PFSK-1 (cell line): ENCODE data around the gene POLG.

Experiments used
- FOXP2 ChIP-seq: optimal IDR thresholded peaks from 2 replicates; pipeline ENCODE3; 2011; ENCODE audit warnings: borderline replicate concordance, control low read depth, inconsistent platforms; ENCODE audit not compliant: insufficient read depth; ENCODE audit errors: extremely low read length, extremely low read depth
- POLR2AphosphoS5 ChIP-seq: IDR thresholded peaks from 2 replicates; pipeline ENCODE4 v1.6.1; 2012; ENCODE audit warnings: low read depth, mild to moderate bottlenecking, control low read depth, low read length, moderate library complexity
- SIN3A ChIP-seq: IDR thresholded peaks from 2 replicates; pipeline ENCODE4 v1.6.1; 2012; ENCODE audit warnings: mild to moderate bottlenecking, low read length, moderate library complexity, borderline replicate concordance; ENCODE audit not compliant: insufficient read depth
- TAF1 ChIP-seq: IDR thresholded peaks from 2 replicates; pipeline ENCODE4 v1.6.1; 2012; ENCODE audit warnings: low read length, control low read depth, borderline replicate concordance; ENCODE audit not compliant: insufficient read depth
- TF ChIP-seq, protein P1 (sequence below), 2 experiments: IDR thresholded peaks; 2 replicates each; pipeline versions ENCODE4 v1.6.1 to v1.8.0; 2011 to 2012; ENCODE audit warnings: low read depth in 2 of 2, low read length in 2 of 2, control low read depth in 1 of 2, inconsistent platforms in 1 of 2, mild to moderate bottlenecking in 1 of 2, moderate library complexity in 1 of 2; ENCODE audit not compliant: insufficient read depth in 1 of 2

Gene POLG

DNA sequence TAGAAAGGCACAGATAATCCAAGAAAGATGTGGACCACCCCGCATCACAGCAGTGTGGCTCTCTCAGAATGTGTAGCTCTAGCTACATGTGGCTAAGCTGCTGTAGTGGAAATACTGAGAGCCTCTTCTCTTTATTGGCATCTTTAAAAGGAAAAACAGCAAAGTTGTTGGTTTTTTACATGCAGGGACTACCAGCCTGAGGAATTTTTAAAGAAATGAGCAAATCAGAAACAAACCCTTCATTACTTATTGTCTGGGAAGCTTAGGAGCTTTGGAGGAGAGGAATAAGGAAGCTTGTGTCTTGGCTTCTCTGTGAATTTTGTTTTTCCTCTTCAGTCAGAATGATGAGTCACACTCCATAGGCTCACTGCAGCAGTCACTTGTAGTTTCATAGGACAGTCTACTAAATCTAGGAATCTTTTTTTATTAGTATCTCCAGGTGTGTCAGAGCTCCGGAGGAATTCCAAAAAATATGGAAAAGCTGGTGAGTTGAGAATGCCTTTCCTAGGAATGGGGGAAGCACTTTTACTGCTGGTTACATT is 27.5 kb downstream of the POLG start:
- TF ChIP-seq POLR2AphosphoS5: no peak
- no peak for TF ChIP-seq TAF1

DNA sequence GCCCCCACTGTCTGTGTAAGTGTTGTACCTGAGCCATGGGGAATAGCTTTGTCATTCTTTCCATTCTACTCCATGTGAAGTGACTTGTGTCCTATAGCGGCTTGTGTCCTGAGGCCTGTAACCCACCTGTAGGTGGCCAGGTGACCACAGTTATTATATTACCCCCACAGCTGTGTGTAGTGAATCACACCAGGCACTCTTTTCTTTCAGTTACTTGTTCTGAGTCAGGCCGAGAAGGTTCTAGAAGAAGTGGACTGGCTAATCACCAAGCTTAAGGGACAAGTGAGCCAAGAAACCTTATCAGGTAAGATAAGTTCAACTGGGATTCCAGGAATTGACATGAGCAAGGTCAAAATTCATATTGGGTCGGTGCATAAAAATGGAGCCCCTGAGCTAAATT is 29.2 kb downstream of the POLG start:
- no peak for TF ChIP-seq SIN3A
- TF ChIP-seq TAF1: no peak
- no peak for TF ChIP-seq FOXP2
- TF ChIP-seq POLR2AphosphoS5: no peak

DNA sequence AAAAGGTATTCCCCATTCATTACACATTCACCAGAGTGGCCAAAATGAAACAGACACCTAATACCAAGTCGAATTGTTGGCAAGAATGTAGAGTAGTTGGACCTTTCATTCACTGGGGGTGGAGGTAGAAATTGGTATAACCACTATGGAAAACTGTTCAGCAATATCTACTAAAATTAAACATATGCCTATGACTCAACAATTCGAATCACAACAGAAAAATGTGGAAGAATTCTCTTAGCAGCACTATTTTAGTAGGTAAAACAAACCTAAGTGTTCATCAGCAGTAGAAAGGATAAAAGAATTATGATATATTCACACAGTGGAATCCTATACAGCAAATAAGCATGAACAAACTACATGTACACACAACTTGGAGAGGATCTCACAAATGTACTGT is 30.6 kb downstream of the POLG start:
- no peak for TF ChIP-seq POLR2AphosphoS5
- TF ChIP-seq TAF1: no peak
- TF ChIP-seq, protein P1, sequence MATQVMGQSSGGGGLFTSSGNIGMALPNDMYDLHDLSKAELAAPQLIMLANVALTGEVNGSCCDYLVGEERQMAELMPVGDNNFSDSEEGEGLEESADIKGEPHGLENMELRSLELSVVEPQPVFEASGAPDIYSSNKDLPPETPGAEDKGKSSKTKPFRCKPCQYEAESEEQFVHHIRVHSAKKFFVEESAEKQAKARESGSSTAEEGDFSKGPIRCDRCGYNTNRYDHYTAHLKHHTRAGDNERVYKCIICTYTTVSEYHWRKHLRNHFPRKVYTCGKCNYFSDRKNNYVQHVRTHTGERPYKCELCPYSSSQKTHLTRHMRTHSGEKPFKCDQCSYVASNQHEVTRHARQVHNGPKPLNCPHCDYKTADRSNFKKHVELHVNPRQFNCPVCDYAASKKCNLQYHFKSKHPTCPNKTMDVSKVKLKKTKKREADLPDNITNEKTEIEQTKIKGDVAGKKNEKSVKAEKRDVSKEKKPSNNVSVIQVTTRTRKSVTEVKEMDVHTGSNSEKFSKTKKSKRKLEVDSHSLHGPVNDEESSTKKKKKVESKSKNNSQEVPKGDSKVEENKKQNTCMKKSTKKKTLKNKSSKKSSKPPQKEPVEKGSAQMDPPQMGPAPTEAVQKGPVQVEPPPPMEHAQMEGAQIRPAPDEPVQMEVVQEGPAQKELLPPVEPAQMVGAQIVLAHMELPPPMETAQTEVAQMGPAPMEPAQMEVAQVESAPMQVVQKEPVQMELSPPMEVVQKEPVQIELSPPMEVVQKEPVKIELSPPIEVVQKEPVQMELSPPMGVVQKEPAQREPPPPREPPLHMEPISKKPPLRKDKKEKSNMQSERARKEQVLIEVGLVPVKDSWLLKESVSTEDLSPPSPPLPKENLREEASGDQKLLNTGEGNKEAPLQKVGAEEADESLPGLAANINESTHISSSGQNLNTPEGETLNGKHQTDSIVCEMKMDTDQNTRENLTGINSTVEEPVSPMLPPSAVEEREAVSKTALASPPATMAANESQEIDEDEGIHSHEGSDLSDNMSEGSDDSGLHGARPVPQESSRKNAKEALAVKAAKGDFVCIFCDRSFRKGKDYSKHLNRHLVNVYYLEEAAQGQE (IDR thresholded peaks at IDR 0.05; ENCODE audit: insufficient read depth in 1 of 2, low read depth in 2 of 2, low read length in 2 of 2): no peak
- TF ChIP-seq SIN3A: no peak
- TF ChIP-seq FOXP2: no peak

DNA sequence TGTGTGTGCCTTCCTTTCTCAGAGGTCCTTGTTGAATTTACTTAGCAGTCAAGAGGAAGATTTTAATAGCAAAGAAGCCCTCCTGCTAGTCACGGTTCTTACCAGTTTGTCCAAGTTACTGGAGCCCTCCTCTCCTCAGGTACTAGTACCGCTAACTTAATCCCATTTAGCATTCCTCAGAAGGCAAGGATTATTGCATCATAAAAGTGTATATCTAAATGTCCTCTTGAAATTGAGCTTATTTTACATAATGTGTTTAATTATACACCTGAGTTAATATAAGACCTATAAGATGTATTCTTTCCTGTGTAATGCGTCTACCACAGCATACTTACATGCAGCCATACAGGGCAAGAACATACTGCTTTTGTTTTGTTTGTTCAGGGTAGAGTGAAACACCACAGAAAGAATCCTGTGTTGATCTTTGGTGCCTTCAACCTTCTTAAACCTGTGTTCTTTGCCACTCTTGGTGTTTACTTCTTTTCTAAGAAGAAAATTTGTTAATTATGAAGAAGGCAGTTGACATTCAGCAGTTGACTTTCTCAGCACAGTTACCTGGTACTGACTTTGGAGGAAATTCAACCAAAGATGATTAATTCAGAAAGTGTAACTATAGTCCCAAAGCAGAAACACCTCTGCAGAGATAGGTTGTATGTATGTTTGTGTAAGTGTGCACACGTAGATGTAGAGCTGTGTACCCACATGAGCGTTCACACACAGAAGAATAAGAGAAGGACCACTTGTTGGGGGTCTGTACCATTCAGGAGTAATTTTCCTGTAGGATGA is 33.1 kb downstream of the POLG start:
- TF ChIP-seq FOXP2: no peak
- TF ChIP-seq SIN3A: no peak
- no peak for TF ChIP-seq POLR2AphosphoS5
- TF ChIP-seq, protein P1 (IDR thresholded peaks at IDR 0.05; ENCODE audit: insufficient read depth in 1 of 2, low read depth in 2 of 2, low read length in 2 of 2): no peak

DNA sequence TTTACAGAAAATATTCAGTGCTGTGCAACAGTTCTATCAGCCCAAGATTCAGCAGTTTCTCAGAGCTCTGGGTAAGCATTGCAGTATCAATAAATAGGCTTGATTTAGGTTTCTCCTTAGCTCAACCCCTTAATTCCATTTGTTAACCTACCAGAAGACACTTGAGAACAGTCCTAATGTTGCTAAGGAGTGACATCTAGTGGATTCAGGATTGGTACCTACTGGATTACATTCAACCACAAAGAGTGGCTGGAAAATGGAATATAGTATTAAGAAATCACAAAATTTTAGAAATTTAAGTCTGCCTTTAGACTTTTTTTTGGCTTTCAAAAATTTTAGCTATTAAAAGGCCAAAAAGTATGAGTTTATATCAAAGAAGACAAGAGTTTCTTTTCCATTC is 34.7 kb downstream of the POLG start:
- TF ChIP-seq, protein P1 (IDR thresholded peaks at IDR 0.05; ENCODE audit: insufficient read depth in 1 of 2, low read depth in 2 of 2, low read length in 2 of 2): no peak
- TF ChIP-seq POLR2AphosphoS5 (no peak), SIN3A (no peak), TAF1 (no peak), FOXP2 (no peak)

DNA sequence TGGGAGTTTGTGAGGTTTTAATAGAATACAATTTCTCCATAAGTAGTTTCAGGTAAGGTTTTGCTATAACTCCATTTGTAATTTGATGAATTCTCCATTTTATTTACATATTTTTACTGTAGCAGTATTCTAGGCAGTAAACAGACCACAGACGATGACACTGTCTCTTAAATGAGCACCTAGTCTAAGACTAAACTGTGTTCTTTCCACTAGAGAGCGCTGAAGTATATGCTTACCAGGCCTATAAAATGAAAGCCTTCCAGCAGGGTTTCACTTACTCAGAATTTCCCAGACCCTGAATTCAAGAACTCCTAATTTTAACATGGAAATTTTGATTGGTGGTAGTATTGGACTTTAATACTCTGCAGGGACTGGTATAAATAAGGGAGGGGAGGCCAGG is 41.6 kb downstream of the POLG start:
- TF ChIP-seq POLR2AphosphoS5: no peak
- TF ChIP-seq TAF1: no peak
- TF ChIP-seq FOXP2: no peak
- no peak for TF ChIP-seq SIN3A
- TF ChIP-seq, protein P1 (IDR thresholded peaks at IDR 0.05; ENCODE audit: insufficient read depth in 1 of 2, low read depth in 2 of 2, low read length in 2 of 2): no peak
